ENCODE measurements around the gene SPSB3. TPM values are rescaled to one million over a fixed set of nuclear protein-coding genes. Genes with fewer than 3 reads are reported as not detected.

The SPSB3 gene
- total RNA-seq, 1 donor from 2014 or later, result 28.3 TPM

GRCh38 chr16:1790611-1791255 lies 8.4 kb upstream of the SPSB3 start:
- H3K27me3 Mint-ChIP-seq (ENCODE audit: low read depth), result no peaks in the 10 kb centered on the region
- no peaks in the 10 kb centered on the region for H3K4me1 Mint-ChIP-seq (ENCODE audit: low read depth)
- peaks cover 5% of the 10 kb centered on the region for H3K36me3 Mint-ChIP-seq (ENCODE audit: low read depth)
- intact Hi-C loops (cut with micrococcal nuclease), result no loop called here
- H3K9me3 Mint-ChIP-seq, result no peaks in the 10 kb centered on the region
- no peak overlapping the region for H3K27ac Mint-ChIP-seq
- no peak for DNase-seq (ENCODE audit: low spot score)
- no peak overlapping the region for H3K4me3 Mint-ChIP-seq (ENCODE audit: low read depth)

GRCh38 chr16:1790261-1790610 lies 7.9 kb upstream of the SPSB3 start:
- H3K9me3 Mint-ChIP-seq, result no peaks in the 10 kb centered on the region
- H3K27ac Mint-ChIP-seq, result no peak overlapping the region
- DNase-seq (ENCODE audit: low spot score), result no peak
- H3K27me3 Mint-ChIP-seq (ENCODE audit: low read depth), result no peaks in the 10 kb centered on the region
- H3K36me3 Mint-ChIP-seq (ENCODE audit: low read depth), result peaks cover 10% of the 10 kb centered on the region
- H3K4me3 Mint-ChIP-seq (ENCODE audit: low read depth), result no peak overlapping the region
- H3K4me1 Mint-ChIP-seq (ENCODE audit: low read depth), result no peaks in the 10 kb centered on the region
- intact Hi-C loops (cut with micrococcal nuclease), result no loop called here

DNA sequence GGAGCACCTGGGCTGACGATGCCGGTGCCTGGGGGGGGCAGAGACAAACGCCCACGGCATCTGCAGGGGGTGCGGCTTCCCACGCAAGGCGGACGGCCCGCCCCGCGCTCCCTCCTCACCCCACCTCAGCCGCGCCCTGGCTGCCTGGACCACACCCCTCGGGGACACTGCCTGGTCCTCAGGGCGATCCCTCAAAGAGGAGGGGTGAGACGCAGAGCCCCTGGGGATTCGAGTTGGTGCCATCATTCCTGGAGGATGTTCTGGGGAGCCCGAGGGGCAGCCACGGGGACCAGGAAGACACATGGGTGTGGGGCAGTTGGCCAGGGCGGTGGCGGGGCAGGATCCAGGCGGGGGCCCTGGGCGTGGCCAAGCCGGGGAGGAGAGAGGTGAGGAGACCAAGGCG lies 7.3 kb upstream of the SPSB3 start:
- Mint-ChIP-seq H3K27me3 (ENCODE audit: low read depth) (no peaks in the 10 kb centered on the region), H3K4me3 (ENCODE audit: low read depth) (no peak overlapping the region), H3K9me3 (no peaks in the 10 kb centered on the region), H3K27ac (no peak overlapping the region), H3K4me1 (ENCODE audit: low read depth) (no peaks in the 10 kb centered on the region), H3K36me3 (ENCODE audit: low read depth) (peaks cover 12% of the 10 kb centered on the region)
- DNase-seq (ENCODE audit: low spot score), result no peak
- intact Hi-C loops (cut with micrococcal nuclease), result no loop called here

GRCh38 chr16:1788708-1789100 lies 6.3 kb upstream of the SPSB3 start:
- Mint-ChIP-seq H3K4me3 (ENCODE audit: low read depth) (no peak overlapping the region), H3K36me3 (ENCODE audit: low read depth) (peaks cover 12% of the 10 kb centered on the region), H3K4me1 (ENCODE audit: low read depth) (no peaks in the 10 kb centered on the region), H3K27ac (no peak overlapping the region), H3K27me3 (ENCODE audit: low read depth) (no peaks in the 10 kb centered on the region), H3K9me3 (no peaks in the 10 kb centered on the region)
- DNase-seq (ENCODE audit: low spot score), result no peak
- intact Hi-C loops (cut with micrococcal nuclease), result no loop called here

DNA sequence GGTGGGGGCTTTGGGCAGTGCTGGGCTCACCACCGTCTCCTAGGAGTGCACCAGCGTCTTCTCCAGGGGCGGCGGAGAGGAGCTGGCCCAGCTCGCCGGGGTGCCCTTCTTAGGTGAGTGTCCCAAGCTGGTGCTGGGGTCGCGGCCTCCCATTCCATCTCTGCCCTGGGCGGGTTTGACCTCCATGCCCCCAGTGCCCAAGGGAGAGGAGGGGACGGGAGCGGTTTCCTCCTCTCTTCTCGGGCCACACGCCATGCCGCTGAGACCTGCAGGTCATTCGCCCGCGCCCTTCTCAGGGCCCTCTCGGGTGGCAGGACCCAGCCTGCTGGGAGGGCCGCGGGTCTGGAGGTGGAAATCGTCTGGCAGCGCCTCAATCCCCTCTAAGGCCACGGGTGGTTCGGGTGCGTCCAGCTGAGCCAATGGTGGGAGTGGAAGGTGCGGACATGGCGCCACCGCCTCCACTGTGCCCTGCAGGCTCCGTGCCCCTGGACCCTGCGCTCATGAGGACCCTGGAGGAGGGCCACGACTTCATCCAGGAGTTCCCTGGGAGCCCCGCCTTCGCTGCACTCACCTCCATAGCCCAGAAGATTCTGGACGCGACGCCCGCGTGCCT lies 5.8 kb upstream of the SPSB3 start:
- Mint-ChIP-seq H3K4me1 (ENCODE audit: low read depth) (peaks cover 2% of the 10 kb centered on the region), H3K36me3 (ENCODE audit: low read depth) (peaks cover 15% of the 10 kb centered on the region), H3K27me3 (ENCODE audit: low read depth) (no peaks in the 10 kb centered on the region), H3K9me3 (no peaks in the 10 kb centered on the region), H3K27ac (no peak overlapping the region), H3K4me3 (ENCODE audit: low read depth) (no peak overlapping the region)
- DNase-seq (ENCODE audit: low spot score), result no peak
- intact Hi-C loops (cut with micrococcal nuclease), result no loop called here

DNA sequence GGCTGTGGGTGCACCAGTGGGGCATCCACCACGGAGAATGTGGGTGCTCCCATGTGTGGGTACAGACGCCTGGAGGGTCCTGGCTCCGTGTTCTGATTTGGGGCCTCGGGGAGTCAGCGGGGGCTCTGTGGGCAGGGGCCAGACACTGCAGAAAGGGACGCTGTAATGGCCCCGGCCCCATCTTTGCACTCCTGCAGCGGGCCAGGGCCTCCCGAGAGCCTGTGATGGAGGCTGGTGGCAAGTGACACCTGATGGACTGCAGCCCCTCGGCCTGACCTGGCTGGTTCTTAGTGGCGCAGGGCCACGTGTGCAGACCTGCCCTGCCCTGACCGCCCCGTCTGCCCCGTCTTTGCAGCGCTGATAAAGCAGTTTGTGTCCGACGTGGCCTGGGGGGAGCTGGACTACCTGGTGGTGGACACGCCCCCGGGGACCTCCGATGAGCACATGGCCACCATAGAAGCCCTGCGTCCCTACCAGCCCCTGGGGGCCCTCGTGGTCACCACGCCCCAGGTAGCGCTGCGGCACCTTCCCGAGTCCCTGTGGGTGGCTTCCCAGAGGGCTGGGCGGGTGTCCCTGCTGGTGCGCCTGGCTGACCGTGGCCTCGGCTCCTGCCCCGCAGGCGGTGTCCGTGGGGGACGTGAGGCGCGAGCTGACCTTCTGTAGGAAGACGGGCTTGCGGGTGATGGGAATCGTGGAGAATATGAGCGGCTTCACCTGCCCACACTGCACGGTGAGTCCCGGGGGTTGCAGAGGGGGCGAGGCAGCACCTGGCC lies 5.1 kb upstream of the SPSB3 start:
- no peak overlapping the region for H3K27ac Mint-ChIP-seq
- DNase-seq (ENCODE audit: low spot score), result no peak
- peaks cover 16% of the 10 kb centered on the region for H3K36me3 Mint-ChIP-seq (ENCODE audit: low read depth)
- H3K4me1 Mint-ChIP-seq (ENCODE audit: low read depth), result peaks cover 2% of the 10 kb centered on the region
- intact Hi-C loops (cut with micrococcal nuclease), result no loop called here
- no peaks in the 10 kb centered on the region for H3K9me3 Mint-ChIP-seq
- H3K27me3 Mint-ChIP-seq (ENCODE audit: low read depth), result no peaks in the 10 kb centered on the region
- H3K4me3 Mint-ChIP-seq (ENCODE audit: low read depth), result no peak overlapping the region

GRCh38 chr16:1787056-1787321 lies 4.6 kb upstream of the SPSB3 start:
- Mint-ChIP-seq H3K27me3 (ENCODE audit: low read depth) (no peaks in the 10 kb centered on the region), H3K4me3 (ENCODE audit: low read depth) (no peak overlapping the region), H3K36me3 (ENCODE audit: low read depth) (peaks cover 16% of the 10 kb centered on the region), H3K9me3 (no peaks in the 10 kb centered on the region), H3K27ac (no peak overlapping the region), H3K4me1 (ENCODE audit: low read depth) (peaks cover 2% of the 10 kb centered on the region)
- intact Hi-C loops (cut with micrococcal nuclease), result no loop called here
- no peak for DNase-seq (ENCODE audit: low spot score)

DNA sequence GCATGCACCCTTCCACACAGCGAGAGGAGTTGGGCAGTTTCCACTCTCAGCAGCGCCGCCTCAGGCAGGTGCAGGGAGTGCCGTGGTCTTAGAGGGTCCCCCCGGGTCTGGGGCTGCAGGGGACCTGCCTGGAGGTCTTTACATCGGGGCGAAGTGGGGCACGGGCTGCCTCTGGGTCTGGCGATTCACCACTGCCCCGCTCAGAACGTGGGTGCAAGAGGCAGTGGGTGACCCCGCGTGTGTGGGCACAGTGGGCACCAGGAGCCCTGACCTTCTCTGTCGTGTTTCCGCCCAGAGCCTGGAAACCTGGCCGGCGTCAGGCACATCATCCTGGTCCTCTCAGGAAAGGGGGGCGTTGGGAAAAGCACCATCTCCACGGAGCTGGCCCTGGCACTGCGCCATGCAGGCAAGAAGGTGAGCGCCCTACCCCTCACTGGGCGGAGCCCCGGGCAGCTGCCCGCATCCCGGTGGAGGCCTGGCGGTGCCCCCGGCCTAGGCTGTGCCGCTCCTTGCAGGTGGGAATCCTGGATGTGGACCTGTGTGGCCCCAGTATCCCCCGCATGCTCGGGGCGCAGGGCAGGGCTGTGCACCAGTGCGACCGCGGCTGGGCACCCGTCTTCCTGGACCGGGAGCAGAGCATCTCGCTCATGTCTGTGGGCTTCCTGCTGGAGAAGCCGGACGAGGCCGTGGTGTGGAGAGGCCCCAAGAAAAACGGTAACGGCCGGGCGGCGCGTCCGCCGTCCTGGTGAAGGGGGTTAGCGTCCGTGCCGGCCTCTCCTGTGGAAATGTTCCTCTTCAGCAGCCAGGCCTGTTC lies 4.1 kb upstream of the SPSB3 start:
- no peaks in the 10 kb centered on the region for H3K27me3 Mint-ChIP-seq (ENCODE audit: low read depth)
- no peaks in the 10 kb centered on the region for H3K9me3 Mint-ChIP-seq
- intact Hi-C loops (cut with micrococcal nuclease), result no loop called here
- peaks cover 16% of the 10 kb centered on the region for H3K36me3 Mint-ChIP-seq (ENCODE audit: low read depth)
- no peak overlapping the region for H3K27ac Mint-ChIP-seq
- H3K4me1 Mint-ChIP-seq (ENCODE audit: low read depth), result peaks cover 7% of the 10 kb centered on the region
- no peak overlapping the region for H3K4me3 Mint-ChIP-seq (ENCODE audit: low read depth)
- DNase-seq (ENCODE audit: low spot score), result no peak

- H3K4me1 Mint-ChIP-seq (ENCODE audit: low read depth), result peaks cover 11% of the 10 kb centered on the region
- H3K4me3 Mint-ChIP-seq (ENCODE audit: low read depth), result no peak overlapping the region
- H3K27ac Mint-ChIP-seq, result no peak overlapping the region
- no peaks in the 10 kb centered on the region for H3K27me3 Mint-ChIP-seq (ENCODE audit: low read depth)
- intact Hi-C loops (cut with micrococcal nuclease), result no loop called here
- H3K9me3 Mint-ChIP-seq, result no peaks in the 10 kb centered on the region
- peaks cover 16% of the 10 kb centered on the region for H3K36me3 Mint-ChIP-seq (ENCODE audit: low read depth)
- DNase-seq (ENCODE audit: low spot score), result no peak
Measured at GRCh38 chr16:1785846-1786170, 3.4 kb upstream of the SPSB3 start.

GRCh38 chr16:1784977-1785845 lies 2.8 kb upstream of the SPSB3 start:
- no peak for DNase-seq (ENCODE audit: low spot score)
- intact Hi-C loops (cut with micrococcal nuclease), result loop anchor here (5.0 kb wide), 1 partner anchor 78 kb away; the partner anchor contains the start of gene MAPK8IP3
- no peaks in the 10 kb centered on the region for H3K27me3 Mint-ChIP-seq (ENCODE audit: low read depth)
- H3K36me3 Mint-ChIP-seq (ENCODE audit: low read depth), result peaks cover 16% of the 10 kb centered on the region
- H3K4me3 Mint-ChIP-seq (ENCODE audit: low read depth), result peak overlapping the region; percentile 61
- no peaks in the 10 kb centered on the region for H3K9me3 Mint-ChIP-seq
- H3K4me1 Mint-ChIP-seq (ENCODE audit: low read depth), result peaks cover 11% of the 10 kb centered on the region
- H3K27ac Mint-ChIP-seq, result no peak overlapping the region

DNA sequence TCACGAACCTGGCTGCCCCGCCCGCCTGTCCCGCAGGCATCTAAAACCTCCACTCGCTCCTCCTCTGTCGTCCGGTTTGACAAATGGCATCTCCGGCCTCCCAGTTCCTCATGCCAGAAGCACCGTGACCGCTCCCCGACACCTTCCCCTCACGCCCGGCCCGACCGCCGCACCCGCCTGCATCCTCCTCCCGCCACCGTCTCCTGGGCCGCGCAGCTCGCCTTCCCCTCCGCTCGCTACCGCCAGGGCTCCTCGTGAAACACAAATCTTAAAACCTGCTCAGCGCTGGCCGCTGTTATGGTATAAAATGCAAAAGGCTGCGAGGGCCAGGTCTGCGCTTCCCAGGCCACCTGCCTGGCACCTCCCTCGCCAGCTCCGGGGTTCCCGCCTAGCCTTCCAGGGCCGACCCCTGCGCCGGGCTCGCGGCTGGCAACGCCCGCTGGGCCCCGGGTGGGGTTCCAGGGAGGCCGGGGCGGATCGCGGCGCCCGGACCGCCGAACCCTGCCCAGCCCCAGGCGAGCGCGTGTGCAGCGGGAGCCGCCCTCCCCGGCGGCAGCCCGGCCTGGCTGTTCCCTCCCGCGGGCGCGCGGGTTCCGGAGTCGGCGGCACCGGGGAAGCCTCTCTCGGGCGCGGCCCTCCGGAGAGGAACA lies 488 bp downstream of the SPSB3 start:
- no peaks in the 10 kb centered on the region for H3K27me3 Mint-ChIP-seq (ENCODE audit: low read depth)
- H3K9me3 Mint-ChIP-seq, result no peaks in the 10 kb centered on the region
- H3K27ac Mint-ChIP-seq, result peak overlapping the region; percentile 67

DNA sequence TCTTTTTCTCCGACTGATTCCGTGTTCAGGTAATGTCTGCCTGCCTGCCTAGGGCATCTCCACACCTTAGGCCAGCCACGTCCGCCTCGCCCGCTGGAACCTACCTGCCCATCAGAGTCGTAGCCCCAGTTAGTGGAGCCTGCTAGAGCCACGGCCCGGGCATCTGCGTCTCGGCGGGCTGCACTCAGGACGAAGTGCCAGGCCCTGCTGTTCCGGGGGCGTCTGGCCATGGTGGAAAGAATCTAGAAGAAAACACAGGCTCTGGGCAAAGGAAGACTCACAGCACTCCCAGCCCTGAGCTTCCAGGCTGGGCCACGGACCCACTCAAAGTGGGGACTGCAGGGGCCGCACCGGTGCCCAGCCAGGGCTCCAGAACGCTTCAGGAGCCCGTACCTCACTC lies 1.1 kb downstream of the SPSB3 start:
- Mint-ChIP-seq H3K4me1 (ENCODE audit: low read depth) (peaks cover 11% of the 10 kb centered on the region), H3K4me3 (ENCODE audit: low read depth) (peak overlapping the region; percentile 82), H3K36me3 (ENCODE audit: low read depth) (peaks cover 11% of the 10 kb centered on the region), H3K9me3 (no peaks in the 10 kb centered on the region), H3K27me3 (ENCODE audit: low read depth) (no peaks in the 10 kb centered on the region), H3K27ac (peak overlapping the region; percentile 67)
- intact Hi-C loops (cut with micrococcal nuclease), result loop anchor here (5.0 kb wide), 1 partner anchor 74 kb away; the partner anchor contains the start of gene MAPK8IP3
- DNase-seq (ENCODE audit: low spot score), result no peak

More for the DNA sequence above, 488 bp downstream of the SPSB3 start:
- peak; percentile 35 for DNase-seq (ENCODE audit: low spot score)
- H3K4me1 Mint-ChIP-seq (ENCODE audit: low read depth), result peaks cover 11% of the 10 kb centered on the region
- H3K4me3 Mint-ChIP-seq (ENCODE audit: low read depth), result peak overlapping the region; percentile 82
- intact Hi-C loops (cut with micrococcal nuclease), result loop anchor here (1.0 to 5.0 kb wide), 6 partner anchors 9 to 362 kb away; partner anchors contain the start of genes FAHD1, HAGH, MAPK8IP3 and MRPS34
- H3K36me3 Mint-ChIP-seq (ENCODE audit: low read depth), result peaks cover 11% of the 10 kb centered on the region
